ENCODE results near the gene SNRPD2.

GRCh38 chr19:45667620-45668341, 24.0 kb downstream of the SNRPD2 start, which contains the start of gene GIPR:
- TF ChIP-seq CTCF (IDR thresholded peaks at IDR 0.05; ENCODE audit: low read length) (no peak), EZH2 (optimal IDR thresholded peaks at IDR 0.05; ENCODE audit: low read depth, low read length) (no peak)

All from MM.1S (cell line).